Mesenchymal stem cell (in vitro differentiated cells and primary cell): ENCODE data around the gene VGLL4.

Experiments used
- DNase-seq: peaks from one replicate; pipeline ENCODE4 v3.0.0-alpha.2; 2013
- H2AFZ ChIP-seq: one replicate; pipeline ENCODE4 v1.6.1; 2013; ENCODE audit warnings: low read depth, mild to moderate bottlenecking, control low read depth, inconsistent platforms, low read length, moderate library complexity
- H2AK5ac ChIP-seq: 2 replicates; pipeline ENCODE4 v1.6.1; 2013; ENCODE audit warnings: low read length, moderate library complexity, mild to moderate bottlenecking, inconsistent platforms; ENCODE audit not compliant: severe bottlenecking
- H2BK120ac ChIP-seq: one replicate; pipeline ENCODE4 v1.6.1; 2013; ENCODE audit warnings: low read depth, mild to moderate bottlenecking, inconsistent platforms, low read length, moderate library complexity
- H2BK12ac ChIP-seq, 2 experiments: one replicate each; pipeline ENCODE4 v1.6.1; 2013; ENCODE audit warnings: inconsistent platforms in 2 of 2, low read length in 2 of 2, mild to moderate bottlenecking in 2 of 2, moderate library complexity in 2 of 2, control low read depth in 1 of 2
- H2BK15ac ChIP-seq: one replicate; pipeline ENCODE4 v1.6.1; 2013; ENCODE audit warnings: mild to moderate bottlenecking, low read depth, inconsistent platforms; ENCODE audit not compliant: poor library complexity, severe bottlenecking
- H2BK5ac ChIP-seq: 2 replicates; pipeline ENCODE4 v1.6.1; 2013; ENCODE audit warnings: low read depth, mild to moderate bottlenecking, low read length, control low read depth, inconsistent platforms; ENCODE audit not compliant: poor library complexity, severe bottlenecking
- H3K14ac ChIP-seq, 2 experiments: one replicate each; pipeline ENCODE4 v1.6.1; 2013; ENCODE audit warnings: inconsistent platforms in 2 of 2, low read length in 2 of 2, control low read depth in 1 of 2, mild to moderate bottlenecking in 1 of 2, moderate library complexity in 1 of 2
- H3K18ac ChIP-seq, 2 experiments: one replicate each; pipeline ENCODE4 v1.6.1; 2013; ENCODE audit warnings: inconsistent platforms in 2 of 2, low read length in 2 of 2, control low read depth in 1 of 2, low read depth in 1 of 2, mild to moderate bottlenecking in 1 of 2
- H3K23ac ChIP-seq, 2 experiments: one replicate each; pipeline ENCODE4 v1.6.1; 2013; ENCODE audit warnings: inconsistent platforms in 2 of 2, low read length in 2 of 2, mild to moderate bottlenecking in 2 of 2, moderate library complexity in 2 of 2, control low read depth in 1 of 2
- H3K27ac ChIP-seq: 2 replicates; pipeline ENCODE4 v1.5.1; 2013; ENCODE audit warnings: mild to moderate bottlenecking, moderate library complexity, low read length, control low read depth, inconsistent platforms; ENCODE audit not compliant: poor library complexity, severe bottlenecking
- H3K27me3 ChIP-seq, 2 experiments: 2 replicates each; pipeline versions ENCODE4 v1.6.1 to v1.7.0; 2013; ENCODE audit warnings: low read length in 2 of 2, mild to moderate bottlenecking in 2 of 2, moderate library complexity in 2 of 2, control low read depth in 1 of 2, inconsistent platforms in 1 of 2; ENCODE audit not compliant: control insufficient read depth in 1 of 2, insufficient read depth in 1 of 2
- H3K36me3 ChIP-seq, 2 experiments: 2 replicates each; pipeline versions ENCODE4 v1.6.1 to v1.7.0; 2013; ENCODE audit warnings: low read length in 2 of 2, control low read depth in 1 of 2, inconsistent platforms in 1 of 2, low read depth in 1 of 2, mild to moderate bottlenecking in 1 of 2; ENCODE audit not compliant: insufficient read depth in 2 of 2, control insufficient read depth in 1 of 2
- H3K4ac ChIP-seq, 2 experiments: one replicate each; pipeline ENCODE4 v1.6.1; 2013; ENCODE audit warnings: inconsistent platforms in 2 of 2, low read length in 2 of 2, mild to moderate bottlenecking in 2 of 2, moderate library complexity in 2 of 2, control low read depth in 1 of 2, low read depth in 1 of 2
- H3K4me1 ChIP-seq: 2 replicates; pipeline ENCODE4 v1.6.1; 2013; ENCODE audit warnings: low read depth, low read length, control low read depth; ENCODE audit not compliant: control insufficient read depth, insufficient read depth
- H3K4me2 ChIP-seq: 2 replicates; pipeline ENCODE4 v1.6.1; 2013; ENCODE audit warnings: low read length, mild to moderate bottlenecking, inconsistent platforms; ENCODE audit not compliant: poor library complexity, severe bottlenecking
- H3K4me3 ChIP-seq, 2 experiments: 2 replicates each; pipeline versions ENCODE4 v1.5.1 to v1.7.0; 2013; ENCODE audit warnings: low read length in 2 of 2, mild to moderate bottlenecking in 2 of 2, control low read depth in 1 of 2, low read depth in 1 of 2; ENCODE audit not compliant: insufficient read depth in 1 of 2
- H3K79me1 ChIP-seq: replicated peaks from 2 replicates; pipeline ENCODE4 v1.6.1; 2013; ENCODE audit warnings: mild to moderate bottlenecking, control low read depth, low read length, inconsistent platforms; ENCODE audit not compliant: poor library complexity, severe bottlenecking
- H3K9ac ChIP-seq: 2 replicates; pipeline ENCODE4 v1.7.0; 2013; ENCODE audit warnings: mild to moderate bottlenecking, low read length, moderate library complexity
- H3K9me3 ChIP-seq: 2 replicates; pipeline ENCODE4 v1.7.0; 2013; ENCODE audit warnings: mild to moderate bottlenecking, low read length; ENCODE audit not compliant: control insufficient read depth
- H4K8ac ChIP-seq: one replicate; pipeline ENCODE4 v1.6.1; 2013; ENCODE audit warnings: inconsistent platforms, mild to moderate bottlenecking, low read length, moderate library complexity
- H4K91ac ChIP-seq: one replicate; pipeline ENCODE4 v1.6.1; 2013; ENCODE audit warnings: mild to moderate bottlenecking, low read length, inconsistent platforms
- WGBS: methylation state at CpG from one replicate; pipeline ENCODE4 v1.1.7; 2013; ENCODE audit warnings: mixed read lengths; 5-methylcytosine and 5-hydroxymethylcytosine counted together

VGLL4 gene

GRCh38 chr3:11558002-11558401, 85.7 kb downstream of the VGLL4 start:
- Histone ChIP-seq H2BK120ac (no peak overlapping the region), H3K4ac (no peak overlapping the region), H3K14ac (no peak overlapping the region), H3K9ac (peak overlapping the region; percentile 77), H2BK12ac (no peak overlapping the region), H3K23ac (no peak overlapping the region), H3K4me3 (no peak overlapping the region), H3K4me1 (peaks cover 65% of the 10 kb centered on the region), H4K91ac (no peak overlapping the region), H3K18ac (peak overlapping the region in 1 of 2 experiments; percentile 51), H3K36me3 (peaks cover 76 to 79% of the 10 kb centered on the region in 2 experiments), H2AK5ac (no peak overlapping the region), H3K4me2 (no peak overlapping the region), H2BK5ac (no peak overlapping the region), H3K27ac (peak overlapping the region; percentile 74), H2BK15ac (no peak overlapping the region), H3K27me3 (no peaks in the 10 kb centered on the region), H3K79me1 (peaks cover 45% of the 10 kb centered on the region), H3K9me3 (no peaks in the 10 kb centered on the region), H2AFZ (no peak overlapping the region), H4K8ac (no peak overlapping the region)
- peak; percentile 93 for DNase-seq
- 41% methylated on average over 13 of the region's 13 CpGs for WGBS

GRCh38 chr3:11556851-11557644, 86.7 kb downstream of the VGLL4 start:
- Histone ChIP-seq H4K8ac (peak overlapping the region; percentile 43), H2BK12ac (no peak overlapping the region), H3K9ac (peak overlapping the region; percentile 77), H3K4me3 (peak overlapping the region in 1 of 2 experiments; percentile 22), H2BK120ac (no peak overlapping the region), H3K4me1 (peaks cover 62% of the 10 kb centered on the region), H3K36me3 (peaks cover 68 to 77% of the 10 kb centered on the region in 2 experiments), H3K14ac (no peak overlapping the region), H3K9me3 (no peaks in the 10 kb centered on the region), H3K79me1 (peaks cover 43% of the 10 kb centered on the region), H3K27me3 (no peaks in the 10 kb centered on the region), H3K18ac (no peak overlapping the region), H3K23ac (no peak overlapping the region), H2BK5ac (no peak overlapping the region), H2AFZ (no peak overlapping the region), H3K27ac (peak overlapping the region; percentile 55), H2BK15ac (peak overlapping the region; percentile 27), H2AK5ac (peak overlapping the region; percentile 71), H4K91ac (peak overlapping the region; percentile 67), H3K4me2 (no peak overlapping the region), H3K4ac (no peak overlapping the region)
- peak; percentile 71 for DNase-seq
- 91% methylated on average over 13 of the region's 16 CpGs for WGBS

DNA sequence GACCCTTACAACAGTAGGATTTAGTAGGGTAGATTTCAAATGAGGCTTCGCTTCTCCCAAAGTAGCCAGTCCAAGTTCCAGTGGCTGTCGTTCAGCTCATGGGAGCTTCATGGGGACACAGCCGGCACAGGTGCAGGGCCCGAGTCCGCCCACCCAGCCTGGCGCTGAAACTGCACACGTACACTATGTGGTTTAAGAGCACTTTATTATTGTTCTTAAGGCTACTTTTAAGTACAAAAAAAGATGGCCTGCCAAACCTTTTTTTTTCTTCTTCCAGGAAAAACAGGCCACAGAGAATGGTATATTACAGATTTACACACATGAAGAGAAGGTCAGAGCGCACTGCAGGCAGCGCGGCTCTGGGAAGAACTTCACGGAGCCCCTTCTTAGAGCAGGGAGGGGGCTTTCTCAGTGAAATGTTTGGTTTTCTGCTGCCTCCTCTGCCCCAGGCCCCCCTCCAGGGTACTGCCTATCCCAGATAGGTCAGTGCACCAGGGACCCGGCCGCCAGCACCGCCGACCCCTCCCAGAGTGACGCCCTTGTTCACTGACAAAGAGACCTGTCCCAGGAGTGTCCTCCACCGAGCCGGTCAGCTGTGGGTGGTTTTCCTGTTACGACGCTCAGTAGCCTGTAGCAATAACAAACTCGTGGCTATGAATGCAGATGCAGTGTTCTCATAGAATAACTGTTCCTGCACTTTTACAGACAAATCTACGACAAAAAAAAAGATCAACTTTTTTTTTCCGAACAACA, 87.7 kb downstream of the VGLL4 start:
- Histone ChIP-seq H3K9ac (no peak overlapping the region), H4K91ac (no peak overlapping the region), H3K9me3 (no peaks in the 10 kb centered on the region), H3K18ac (peak overlapping the region in 1 of 2 experiments; percentile 14), H2BK120ac (no peak overlapping the region), H2AFZ (no peak overlapping the region), H3K27ac (peak overlapping the region; percentile 6), H3K27me3 (no peaks in the 10 kb centered on the region), H3K14ac (no peak overlapping the region), H2BK15ac (peak overlapping the region; percentile 12), H3K4ac (no peak overlapping the region), H3K4me3 (no peak overlapping the region), H2BK12ac (no peak overlapping the region), H3K36me3 (peaks cover 61 to 68% of the 10 kb centered on the region in 2 experiments), H3K23ac (no peak overlapping the region), H3K4me1 (peaks cover 54% of the 10 kb centered on the region), H2BK5ac (no peak overlapping the region), H2AK5ac (no peak overlapping the region), H3K79me1 (peaks cover 43% of the 10 kb centered on the region), H4K8ac (no peak overlapping the region), H3K4me2 (no peak overlapping the region)
- 95% methylated on average over 12 of the region's 23 CpGs for WGBS
- DNase-seq: no peak

GRCh38 chr3:11555211-11555782, 88.4 kb downstream of the VGLL4 start:
- peak overlapping the region in 1 of 2 experiments; percentile 15 for H3K18ac ChIP-seq
- peaks cover 53 to 63% of the 10 kb centered on the region in 2 experiments for H3K36me3 ChIP-seq
- peaks cover 47% of the 10 kb centered on the region for H3K4me1 ChIP-seq
- H3K4ac ChIP-seq: no peak overlapping the region
- no peak overlapping the region for H3K14ac ChIP-seq
- no peaks in the 10 kb centered on the region for H3K9me3 ChIP-seq
- WGBS: 94% methylated on average over 13 of the region's 13 CpGs
- H3K27me3 ChIP-seq: no peaks in the 10 kb centered on the region
- no peak overlapping the region for H3K27ac ChIP-seq
- peak overlapping the region; percentile 24 for H2BK120ac ChIP-seq
- peaks cover 43% of the 10 kb centered on the region for H3K79me1 ChIP-seq
- no peak overlapping the region for H2BK15ac ChIP-seq
- no peak overlapping the region for H2AK5ac ChIP-seq
- no peak overlapping the region for H3K4me2 ChIP-seq
- H4K91ac ChIP-seq: peak overlapping the region; percentile 37
- no peak overlapping the region for H3K23ac ChIP-seq
- H2AFZ ChIP-seq: no peak overlapping the region
- no peak for DNase-seq
- no peak overlapping the region for H3K4me3 ChIP-seq
- no peak overlapping the region for H2BK12ac ChIP-seq
- no peak overlapping the region for H2BK5ac ChIP-seq
- peak overlapping the region; percentile 12 for H4K8ac ChIP-seq
- H3K9ac ChIP-seq: peak overlapping the region; percentile 4
